Bronchial epithelial cell (primary cell): ENCODE results near the gene SMARCB1. TPM values are rescaled to one million over a fixed set of nuclear protein-coding genes. Genes with fewer than 3 reads are reported as not detected.

Experiments used
- DNase-seq: peaks from one replicate; pipeline ENCODE4 v3.0.0-alpha.2; 2010; ENCODE audit warnings: low read depth
- FAIRE-seq: peaks from 2 replicates; lab custom pipeline; 2011; peaks lifted over from hg19 to GRCh38; lab: Jason Lieb, UNC
- H3K27me3 ChIP-seq: 2 replicates; pipeline ENCODE4 v1.5.1; 2011; ENCODE audit warnings: low read length; ENCODE audit not compliant: control insufficient read depth, insufficient read depth
- H3K36me3 ChIP-seq: 2 replicates; pipeline ENCODE4 v1.5.1; 2011; ENCODE audit warnings: low read length; ENCODE audit not compliant: control insufficient read depth, insufficient read depth
- H3K4me3 ChIP-seq: 2 replicates; pipeline ENCODE4 v1.5.1; 2011; ENCODE audit warnings: mild to moderate bottlenecking, low read depth, low read length, control low read depth
- total RNA-seq: library from RNA; depleted of rRNA; stranded (reverse); fragments of >200 nt; gene quantifications from 2 replicates; pipeline ENCODE4 v1.2.1, GENCODE V29; 2014
- TF ChIP-seq, protein P1 (sequence below): IDR thresholded peaks from 2 replicates; pipeline ENCODE4 v1.5.1; 2011; ENCODE audit warnings: mild to moderate bottlenecking, moderate library complexity, low read length, control low read depth, inconsistent platforms; ENCODE audit not compliant: insufficient read depth, severe bottlenecking

SMARCB1 gene
- total RNA-seq, 1 donor from 2014 or later = 19.5 TPM

DNA sequence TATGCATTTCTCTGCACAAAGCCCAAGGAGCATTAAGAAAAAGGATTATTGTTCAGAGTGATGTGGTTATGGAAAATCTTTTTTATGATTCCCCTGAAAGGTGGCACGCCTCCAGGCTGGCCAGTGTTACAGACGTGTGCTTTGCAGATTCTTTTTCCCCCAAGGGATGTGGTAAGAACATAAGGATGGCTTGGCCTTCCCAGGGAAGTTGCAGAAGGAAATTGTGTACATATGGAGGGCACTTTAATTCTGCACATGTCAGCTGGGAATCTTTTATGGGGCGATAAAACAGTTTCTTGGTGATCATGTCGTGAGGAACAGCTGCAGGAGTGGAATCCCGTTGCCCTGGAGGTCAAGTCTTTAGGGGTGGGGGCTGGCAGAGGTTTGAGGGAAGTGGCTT, 9.7 kb downstream of the SMARCB1 start:
- FAIRE-seq = no peak
- no peaks in the 10 kb centered on the region for H3K27me3 ChIP-seq
- DNase-seq = no peak
- H3K4me3 ChIP-seq = no peak overlapping the region
- TF ChIP-seq, protein P1, sequence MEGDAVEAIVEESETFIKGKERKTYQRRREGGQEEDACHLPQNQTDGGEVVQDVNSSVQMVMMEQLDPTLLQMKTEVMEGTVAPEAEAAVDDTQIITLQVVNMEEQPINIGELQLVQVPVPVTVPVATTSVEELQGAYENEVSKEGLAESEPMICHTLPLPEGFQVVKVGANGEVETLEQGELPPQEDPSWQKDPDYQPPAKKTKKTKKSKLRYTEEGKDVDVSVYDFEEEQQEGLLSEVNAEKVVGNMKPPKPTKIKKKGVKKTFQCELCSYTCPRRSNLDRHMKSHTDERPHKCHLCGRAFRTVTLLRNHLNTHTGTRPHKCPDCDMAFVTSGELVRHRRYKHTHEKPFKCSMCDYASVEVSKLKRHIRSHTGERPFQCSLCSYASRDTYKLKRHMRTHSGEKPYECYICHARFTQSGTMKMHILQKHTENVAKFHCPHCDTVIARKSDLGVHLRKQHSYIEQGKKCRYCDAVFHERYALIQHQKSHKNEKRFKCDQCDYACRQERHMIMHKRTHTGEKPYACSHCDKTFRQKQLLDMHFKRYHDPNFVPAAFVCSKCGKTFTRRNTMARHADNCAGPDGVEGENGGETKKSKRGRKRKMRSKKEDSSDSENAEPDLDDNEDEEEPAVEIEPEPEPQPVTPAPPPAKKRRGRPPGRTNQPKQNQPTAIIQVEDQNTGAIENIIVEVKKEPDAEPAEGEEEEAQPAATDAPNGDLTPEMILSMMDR = no peak
- H3K36me3 ChIP-seq = peaks cover 32% of the 10 kb centered on the region

DNA sequence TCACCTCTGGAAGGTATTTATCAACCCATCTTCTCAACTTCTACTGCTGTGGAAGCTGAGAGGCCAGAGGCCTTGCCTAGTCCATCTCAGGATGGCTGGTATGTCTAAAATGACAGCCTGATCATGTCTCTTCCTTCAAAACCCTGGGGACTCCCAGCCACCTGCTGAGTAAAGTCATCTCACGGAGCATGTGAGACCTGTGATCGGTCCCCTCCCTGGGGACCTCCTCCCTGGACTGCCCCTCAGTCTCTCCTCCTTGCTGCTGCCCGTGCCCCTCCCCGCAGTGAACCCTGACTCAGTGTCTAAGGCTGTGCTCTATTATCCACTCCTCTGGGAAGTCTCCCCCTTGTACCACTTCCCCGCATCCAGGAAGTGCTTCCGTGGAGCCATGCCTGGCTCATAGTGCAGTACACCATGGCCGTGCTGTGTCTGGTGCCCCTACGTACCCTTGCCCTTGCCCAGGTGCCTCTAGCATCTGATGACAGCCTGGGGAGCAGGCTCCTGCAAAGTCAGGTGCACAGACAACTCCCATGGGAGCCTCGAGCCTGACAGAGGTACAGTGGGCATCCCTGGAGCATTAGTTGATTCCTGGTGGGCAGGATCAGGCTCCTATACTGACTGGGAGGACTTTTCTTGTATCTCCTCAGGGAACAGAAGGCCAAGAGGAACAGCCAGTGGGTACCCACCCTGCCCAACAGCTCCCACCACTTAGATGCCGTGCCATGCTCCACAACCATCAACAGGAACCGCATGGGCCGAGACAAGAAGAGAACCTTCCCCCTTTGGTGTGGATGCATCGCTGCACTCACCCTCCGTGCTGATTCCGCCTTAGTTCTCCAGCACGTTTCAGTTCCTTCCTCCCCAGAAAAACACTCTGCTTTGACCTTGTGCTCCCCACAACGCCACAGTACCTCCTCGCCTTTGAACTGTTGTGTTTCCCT, 13.8 kb downstream of the SMARCB1 start:
- TF ChIP-seq, protein P1 = no peak
- no peaks in the 10 kb centered on the region for H3K27me3 ChIP-seq
- H3K36me3 ChIP-seq = peaks cover 43% of the 10 kb centered on the region
- no peak overlapping the region for H3K4me3 ChIP-seq
- DNase-seq (no peak), FAIRE-seq (peak; percentile 81)

DNA sequence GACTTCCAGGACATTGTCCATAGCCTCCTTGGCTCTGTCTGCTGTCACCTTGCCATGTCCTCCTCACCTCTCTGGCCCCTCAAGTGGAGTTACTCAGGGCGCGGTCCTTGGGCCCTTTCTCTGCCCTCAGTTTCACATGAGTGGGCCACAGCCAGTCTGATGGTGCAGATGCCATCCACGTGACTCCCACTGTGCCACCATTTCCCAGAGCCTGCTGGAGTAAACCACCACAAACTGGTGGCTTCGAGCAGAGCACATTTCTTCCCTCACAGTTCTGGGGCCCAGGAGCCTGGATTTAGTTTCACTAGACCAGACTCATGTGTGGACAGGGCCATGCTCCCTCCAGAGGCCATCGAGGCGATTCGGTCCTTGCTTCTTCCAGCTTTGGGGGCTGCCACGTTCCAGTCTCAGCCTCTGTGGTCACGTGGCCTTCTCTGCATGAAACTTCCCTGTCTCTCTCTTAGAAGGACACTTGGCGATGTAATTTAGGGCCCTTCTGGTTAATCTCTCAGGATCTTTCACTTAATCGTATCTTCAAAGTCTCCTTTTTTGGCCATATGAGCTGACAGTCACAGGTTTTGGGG, 14.6 kb downstream of the SMARCB1 start:
- TF ChIP-seq, protein P1 = no peak
- H3K27me3 ChIP-seq = no peaks in the 10 kb centered on the region
- H3K36me3 ChIP-seq = peaks cover 47% of the 10 kb centered on the region
- no peak for DNase-seq
- H3K4me3 ChIP-seq = no peak overlapping the region
- no peak for FAIRE-seq

DNA sequence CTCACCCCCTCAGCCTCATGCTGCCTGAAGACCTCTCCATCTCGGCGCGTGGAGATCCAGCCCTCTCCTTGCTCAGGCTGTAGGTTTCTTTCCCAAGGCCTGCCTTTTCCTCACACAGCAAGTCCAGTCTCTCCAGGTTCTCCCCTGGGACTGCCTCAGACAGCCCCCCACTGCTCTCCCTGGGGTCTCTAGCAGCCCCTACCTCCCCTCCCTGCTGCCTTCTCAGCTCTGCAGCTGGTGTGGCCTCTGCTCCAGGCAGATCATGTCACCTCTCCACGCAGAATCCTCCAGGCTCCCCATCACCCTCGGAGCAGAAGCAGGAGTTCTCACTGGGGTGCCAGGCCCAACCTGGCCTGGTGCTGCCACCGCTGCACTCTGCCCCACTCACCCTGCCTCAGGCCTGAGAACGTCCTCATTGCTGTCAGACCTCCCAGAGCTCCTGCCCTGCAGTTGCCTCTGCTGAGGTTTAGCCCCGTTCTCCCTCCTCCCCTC, 15.2 kb downstream of the SMARCB1 start:
- Histone ChIP-seq H3K36me3 (peaks cover 45% of the 10 kb centered on the region), H3K27me3 (no peaks in the 10 kb centered on the region), H3K4me3 (no peak overlapping the region)
- TF ChIP-seq, protein P1 = no peak
- DNase-seq = no peak
- no peak for FAIRE-seq

DNA sequence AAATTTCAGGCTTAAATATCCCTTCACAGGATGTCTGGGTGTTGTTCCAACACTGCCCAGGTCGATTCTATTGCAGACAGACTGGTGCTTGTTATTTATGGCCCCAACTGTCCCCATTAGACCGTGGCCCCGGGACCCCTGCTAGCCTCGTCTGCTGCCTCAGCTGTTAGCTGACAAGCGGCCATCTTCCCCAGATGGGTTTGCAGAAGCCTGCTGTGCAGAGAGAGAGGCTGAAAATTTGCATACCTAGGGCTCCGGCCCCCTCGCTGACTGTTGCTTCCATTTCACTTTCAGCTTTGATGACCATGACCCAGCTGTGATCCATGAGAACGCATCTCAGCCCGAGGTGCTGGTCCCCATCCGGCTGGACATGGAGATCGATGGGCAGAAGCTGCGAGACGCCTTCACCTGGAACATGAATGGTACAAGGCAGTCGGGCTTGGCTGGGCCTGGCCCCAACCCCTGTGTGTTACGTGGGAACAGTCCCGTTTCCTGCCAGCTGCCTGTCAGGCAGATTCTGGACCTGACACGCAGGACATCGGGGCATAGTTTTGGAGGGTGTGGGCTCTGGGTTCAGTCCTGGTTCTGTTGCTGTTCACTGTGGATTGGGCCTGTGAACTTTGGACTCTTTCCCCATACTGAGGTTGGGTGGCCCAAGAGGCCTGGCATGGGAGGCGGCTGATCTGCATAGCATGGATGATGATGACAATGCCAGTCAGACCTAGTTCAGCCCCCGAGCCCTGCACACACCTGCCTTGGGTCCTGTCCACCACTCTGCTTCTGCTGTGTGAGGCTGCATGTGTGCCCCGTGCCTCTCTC, 16.4 kb downstream of the SMARCB1 start:
- FAIRE-seq = no peak
- H3K27me3 ChIP-seq = no peaks in the 10 kb centered on the region
- no peak for DNase-seq
- H3K4me3 ChIP-seq = no peak overlapping the region
- TF ChIP-seq, protein P1 = no peak
- peaks cover 45% of the 10 kb centered on the region for H3K36me3 ChIP-seq
